ENCODE data around the gene AGTR1.

- no peak for TF ChIP-seq CTCF (IDR thresholded peaks at IDR 0.05; ENCODE audit: low read depth, low read length, missing input control)
- TF ChIP-seq MAX (IDR thresholded peaks at IDR 0.05), result no peak
- TF ChIP-seq REST (IDR thresholded peaks at IDR 0.05), result no peak
- TF ChIP-seq FOXA1 (IDR thresholded peaks at IDR 0.05), result no peak
- TF ChIP-seq JUND (IDR thresholded peaks at IDR 0.05), result no peak
- no peak for TF ChIP-seq TAF1 (conservative IDR thresholded peaks at IDR 0.05)
- TF ChIP-seq SP1 (IDR thresholded peaks at IDR 0.05), result no peak
- TF ChIP-seq YY1 (IDR thresholded peaks at IDR 0.05), result no peak
- TF ChIP-seq ATF3 (IDR thresholded peaks at IDR 0.05), result no peak
Measured at GRCh38 chr3:148736086-148736485, 38.4 kb downstream of the AGTR1 start.
